DOHH2 (cell line): Measurements from ENCODE around the gene LYVE1.

Source experiments
- H3F3A ChIP-seq: fragments of 200-600 bp; sonication (generic), shearing (Covaris generic); 2 replicates; pipeline ENCODE4 v1.6.0; 2016; ENCODE audit warnings: antibody characterized with exemption, mild to moderate bottlenecking; ENCODE audit not compliant: control insufficient read depth, insufficient read depth
- H3K27ac ChIP-seq: fragments of 200-600 bp; sonication (generic); 2 replicates; pipeline ENCODE4 v1.5.1; 2014; ENCODE audit warnings: low read depth, mild to moderate bottlenecking, low read length, moderate library complexity
- H3K27me3 ChIP-seq: fragments of 200-600 bp; sonication (generic); 2 replicates; pipeline ENCODE4 v1.6.1; 2014; ENCODE audit warnings: mild to moderate bottlenecking, low read length, mixed read lengths; ENCODE audit not compliant: control insufficient read depth
- H3K36me3 ChIP-seq: fragments of 200-600 bp; sonication (generic); 2 replicates; pipeline ENCODE4 v1.6.1; 2014; ENCODE audit warnings: mild to moderate bottlenecking, low read length, moderate library complexity, mixed read lengths; ENCODE audit not compliant: control insufficient read depth
- H3K4me1 ChIP-seq: fragments of 200-600 bp; sonication (generic); 2 replicates; pipeline ENCODE4 v1.6.1; 2014; ENCODE audit warnings: mild to moderate bottlenecking, low read length, mixed read lengths; ENCODE audit not compliant: control insufficient read depth
- H3K4me2 ChIP-seq: fragments of 200-600 bp; sonication (generic); 2 replicates; pipeline ENCODE4 v1.6.0; 2014; ENCODE audit warnings: mild to moderate bottlenecking, low read length, moderate library complexity
- H3K4me3 ChIP-seq: fragments of 200-600 bp; sonication (generic); 2 replicates; pipeline ENCODE4 v1.5.1; 2014; ENCODE audit warnings: mild to moderate bottlenecking, low read length, mixed read lengths
- H3K79me2 ChIP-seq: fragments of 200-600 bp; sonication (generic); 2 replicates; pipeline ENCODE4 v1.6.1; 2014; ENCODE audit warnings: mild to moderate bottlenecking, low read length, mixed read lengths; ENCODE audit not compliant: control insufficient read depth
- H3K9me2 ChIP-seq: fragments of 200-600 bp; sonication (generic); replicated peaks from 2 replicates; pipeline ENCODE4 v1.6.1; 2014; ENCODE audit warnings: mild to moderate bottlenecking, low read length, mixed read lengths; ENCODE audit not compliant: control insufficient read depth
- H3K9me3 ChIP-seq: fragments of 200-600 bp; sonication (generic); 2 replicates; pipeline ENCODE4 v1.6.1; 2014; ENCODE audit warnings: antibody characterized with exemption, low read length, mixed read lengths; ENCODE audit not compliant: control insufficient read depth, insufficient read depth
- H4K20me1 ChIP-seq: fragments of 200-600 bp; sonication (generic); 2 replicates; pipeline ENCODE4 v1.6.0; 2014; ENCODE audit warnings: low read depth, mild to moderate bottlenecking, antibody characterized with exemption, low read length, moderate library complexity; ENCODE audit not compliant: control insufficient read depth, insufficient read depth
- CTCF ChIP-seq: fragments of 200-600 bp; sonication (generic); IDR thresholded peaks from one replicate; pipeline ENCODE4 v1.5.1; 2014; ENCODE audit warnings: antibody characterized with exemption, mild to moderate bottlenecking, low read depth, low read length; ENCODE audit not compliant: poor library complexity, severe bottlenecking
- EZH2phosphoT487 ChIP-seq: fragments of 200-600 bp; sonication (generic); IDR thresholded peaks from 2 replicates; pipeline ENCODE4 v1.6.1; 2017; ENCODE audit warnings: borderline replicate concordance, mild to moderate bottlenecking, antibody characterized with exemption, low read length, moderate library complexity, mixed read lengths

LYVE1 gene

GRCh38 chr11:10573028-10573427, 4.6 kb upstream of the LYVE1 start:
- Histone ChIP-seq H3K4me2 (no peak overlapping the region), H3K4me3 (no peak overlapping the region), H3K27ac (no peak overlapping the region), H3K9me3 (no peaks in the 10 kb centered on the region), H3K36me3 (no peaks in the 10 kb centered on the region), H3K4me1 (no peaks in the 10 kb centered on the region; the same call in 1 of the 2 replicates), H3F3A (no peaks in the 10 kb centered on the region), H3K9me2 (no peaks in the 10 kb centered on the region), H3K27me3 (peaks cover 2% of the 10 kb centered on the region), H3K79me2 (no peaks in the 10 kb centered on the region), H4K20me1 (no peaks in the 10 kb centered on the region)
- TF ChIP-seq CTCF: no peak
- TF ChIP-seq EZH2phosphoT487: no peak

- H3K4me2 ChIP-seq: no peak overlapping the region
- no peak overlapping the region for H3K4me3 ChIP-seq
- no peaks in the 10 kb centered on the region for H3K79me2 ChIP-seq
- no peaks in the 10 kb centered on the region for H3K9me3 ChIP-seq
- H4K20me1 ChIP-seq: no peaks in the 10 kb centered on the region
- no peaks in the 10 kb centered on the region for H3K9me2 ChIP-seq
- TF ChIP-seq CTCF (no peak), EZH2phosphoT487 (no peak)
- H3K27ac ChIP-seq: no peak overlapping the region
- H3K4me1 ChIP-seq: no peaks in the 10 kb centered on the region; the same call in 1 of the 2 replicates
- peaks cover 2% of the 10 kb centered on the region for H3K27me3 ChIP-seq
- no peaks in the 10 kb centered on the region for H3F3A ChIP-seq
- no peaks in the 10 kb centered on the region for H3K36me3 ChIP-seq
These were observed 4.1 kb upstream of the LYVE1 start for GRCh38 chr11:10572533-10572932.

- H3K4me2 ChIP-seq: no peak overlapping the region
- no peaks in the 10 kb centered on the region for H3F3A ChIP-seq
- no peaks in the 10 kb centered on the region for H3K9me3 ChIP-seq
- no peaks in the 10 kb centered on the region for H3K79me2 ChIP-seq
- no peak overlapping the region for H3K4me3 ChIP-seq
- no peaks in the 10 kb centered on the region for H3K36me3 ChIP-seq
- no peak for TF ChIP-seq CTCF
- no peak for TF ChIP-seq EZH2phosphoT487
- H3K4me1 ChIP-seq: no peaks in the 10 kb centered on the region
- H3K9me2 ChIP-seq: no peaks in the 10 kb centered on the region
- H4K20me1 ChIP-seq: no peaks in the 10 kb centered on the region
- no peak overlapping the region for H3K27ac ChIP-seq
- peaks cover 2% of the 10 kb centered on the region for H3K27me3 ChIP-seq
These were observed 1.0 kb downstream of the LYVE1 start for GRCh38 chr11:10567446-10567845.

- H3K4me2 ChIP-seq: no peak overlapping the region
- no peaks in the 10 kb centered on the region for H3F3A ChIP-seq
- H3K36me3 ChIP-seq: no peaks in the 10 kb centered on the region
- no peak overlapping the region for H3K4me3 ChIP-seq
- H3K9me2 ChIP-seq: no peaks in the 10 kb centered on the region
- no peaks in the 10 kb centered on the region for H3K9me3 ChIP-seq
- no peaks in the 10 kb centered on the region for H3K79me2 ChIP-seq
- H3K4me1 ChIP-seq: no peaks in the 10 kb centered on the region
- no peak for TF ChIP-seq CTCF
- no peak for TF ChIP-seq EZH2phosphoT487
- peaks cover under 1% of the 10 kb centered on the region for H3K27me3 ChIP-seq
- H4K20me1 ChIP-seq: no peaks in the 10 kb centered on the region
- no peak overlapping the region for H3K27ac ChIP-seq
These were observed 2.1 kb downstream of the LYVE1 start for GRCh38 chr11:10566257-10566957.
